ENCODE data around the gene WDR18. TPM values are rescaled to one million over a fixed set of nuclear protein-coding genes. Genes with fewer than 3 reads are reported as not detected.

Gene WDR18
- total RNA-seq, 1 experiment from 2014 or later, result 124 TPM

DNA sequence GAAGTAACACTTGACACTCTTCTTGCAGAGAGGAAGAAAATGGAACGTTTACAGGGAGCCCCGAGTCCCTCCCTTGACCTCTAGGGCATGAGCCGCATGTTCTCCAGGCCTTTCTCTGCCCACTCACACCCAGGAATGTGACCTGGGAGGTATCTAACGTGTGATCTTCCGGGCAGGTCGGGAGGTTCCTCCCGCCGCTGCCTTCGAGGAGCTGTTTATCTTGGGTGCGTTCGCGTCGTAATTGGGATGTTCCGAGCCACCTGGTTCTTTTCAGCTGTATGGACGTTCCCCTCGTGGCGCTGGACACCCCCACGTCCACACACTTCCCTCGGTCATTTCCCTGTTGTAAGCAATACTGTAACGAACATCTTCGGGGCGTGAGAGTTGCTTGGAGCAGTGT, 44.7 kb upstream of the WDR18 start:
- no peak overlapping the region for H3K9ac ChIP-seq (ENCODE audit: low read length)
- peaks cover 25 to 32% of the 10 kb centered on the region in 2 experiments for H3K4me1 ChIP-seq (ENCODE audit: control insufficient read depth in 1 of 2, insufficient read depth in 2 of 2, low read length in 2 of 2)
- CTCF ChIA-PET, result no interaction called here
- intact Hi-C loops (cut with micrococcal nuclease), result no loop called here
- no TSS peak for BruUV-seq (replicated peaks)
- H3K9me2 ChIP-seq (ENCODE audit: insufficient read depth), result no peaks in the 10 kb centered on the region
- ATAC-seq (no peak), DNase-seq (ENCODE audit: low read depth, low spot score) (no peak)
- H3K36me3 ChIP-seq (ENCODE audit: control insufficient read depth in 1 of 2, insufficient read depth in 2 of 2, low read length in 2 of 2), result no peaks in the 10 kb centered on the region
- H3K9me3 ChIP-seq (ENCODE audit: control insufficient read depth in 1 of 2, insufficient read depth in 1 of 2, low read depth in 1 of 2, low read length in 2 of 2), result no peaks in the 10 kb centered on the region
- no peak overlapping the region for H2AFZ ChIP-seq (ENCODE audit: low read depth, low read length, poor library complexity, severe bottlenecking)
- RAD21 ChIA-PET (ENCODE audit: low non-redundant PET in 1 of 2, low total read pairs in 2 of 2, uncharacterized antibody in 2 of 2, unreplicated experiment in 2 of 2), result no interaction called here
- H4K20me1 ChIP-seq (ENCODE audit: insufficient read depth), result no peaks in the 10 kb centered on the region
- H3K4me2 ChIP-seq (ENCODE audit: low read length), result no peak overlapping the region; the same call in 1 of the 2 replicates
- POLR2A ChIA-PET, result interaction anchor here (1.4 kb wide), 1 partner anchor 45 kb away, joined by 3 read pairs; the partner anchor contains the start of gene WDR18
- H3K27me3 ChIP-seq (ENCODE audit: insufficient read depth, low read length), result no peaks in the 10 kb centered on the region
- no peak overlapping the region for H3K27ac ChIP-seq (ENCODE audit: low read depth, low read length)
- H3K4me3 ChIP-seq (replicated peaks in 1 of 2; ENCODE audit: low read depth in 1 of 2, low read length in 2 of 2), result no peak overlapping the region
- TF ChIP-seq YY1 (IDR thresholded peaks at IDR 0.05; ENCODE audit: extremely low read depth, insufficient replicate concordance, low read depth, low read length) (no peak), POLR2AphosphoS5 (IDR thresholded peaks at IDR 0.05; ENCODE audit: low read depth, low read length) (no peak), EZH2phosphoT487 (IDR thresholded peaks at IDR 0.05; ENCODE audit: borderline replicate concordance) (no peak), EZH2 (IDR thresholded peaks at IDR 0.05) (no peak), ZNF274 (IDR thresholded peaks at IDR 0.05; ENCODE audit: low read depth, low read length) (no peak), ATF3 (IDR thresholded peaks at IDR 0.05) (no peak), SP1 (IDR thresholded peaks at IDR 0.05; ENCODE audit: low read depth) (no peak), FOSL1 (IDR thresholded peaks at IDR 0.05; ENCODE audit: low read depth) (no peak), POLR2A (IDR thresholded peaks at IDR 0.05; ENCODE audit: borderline replicate concordance, extremely low read depth, insufficient read depth, insufficient read length) (no peak), ZFX (IDR thresholded peaks at IDR 0.05) (no peak), SIN3A (IDR thresholded peaks at IDR 0.05; ENCODE audit: low read depth) (no peak), ELF1 (IDR thresholded peaks at IDR 0.05; ENCODE audit: borderline replicate concordance, low read depth) (no peak), TCF7L2 (IDR thresholded peaks at IDR 0.05; ENCODE audit: borderline replicate concordance, extremely low read depth, insufficient read depth, insufficient read length) (no peak), JUND (IDR thresholded peaks at IDR 0.05) (no peak)
- TF ChIP-seq, protein P1, sequence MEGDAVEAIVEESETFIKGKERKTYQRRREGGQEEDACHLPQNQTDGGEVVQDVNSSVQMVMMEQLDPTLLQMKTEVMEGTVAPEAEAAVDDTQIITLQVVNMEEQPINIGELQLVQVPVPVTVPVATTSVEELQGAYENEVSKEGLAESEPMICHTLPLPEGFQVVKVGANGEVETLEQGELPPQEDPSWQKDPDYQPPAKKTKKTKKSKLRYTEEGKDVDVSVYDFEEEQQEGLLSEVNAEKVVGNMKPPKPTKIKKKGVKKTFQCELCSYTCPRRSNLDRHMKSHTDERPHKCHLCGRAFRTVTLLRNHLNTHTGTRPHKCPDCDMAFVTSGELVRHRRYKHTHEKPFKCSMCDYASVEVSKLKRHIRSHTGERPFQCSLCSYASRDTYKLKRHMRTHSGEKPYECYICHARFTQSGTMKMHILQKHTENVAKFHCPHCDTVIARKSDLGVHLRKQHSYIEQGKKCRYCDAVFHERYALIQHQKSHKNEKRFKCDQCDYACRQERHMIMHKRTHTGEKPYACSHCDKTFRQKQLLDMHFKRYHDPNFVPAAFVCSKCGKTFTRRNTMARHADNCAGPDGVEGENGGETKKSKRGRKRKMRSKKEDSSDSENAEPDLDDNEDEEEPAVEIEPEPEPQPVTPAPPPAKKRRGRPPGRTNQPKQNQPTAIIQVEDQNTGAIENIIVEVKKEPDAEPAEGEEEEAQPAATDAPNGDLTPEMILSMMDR (IDR thresholded peaks at IDR 0.05 in 2 of 3, conservative IDR thresholded peaks at IDR 0.05 in 1 of 3; ENCODE audit: borderline replicate concordance in 1 of 3, insufficient read depth in 1 of 3, low read depth in 2 of 3, low read length in 2 of 3), result no peak
- TF ChIP-seq, protein P2, sequence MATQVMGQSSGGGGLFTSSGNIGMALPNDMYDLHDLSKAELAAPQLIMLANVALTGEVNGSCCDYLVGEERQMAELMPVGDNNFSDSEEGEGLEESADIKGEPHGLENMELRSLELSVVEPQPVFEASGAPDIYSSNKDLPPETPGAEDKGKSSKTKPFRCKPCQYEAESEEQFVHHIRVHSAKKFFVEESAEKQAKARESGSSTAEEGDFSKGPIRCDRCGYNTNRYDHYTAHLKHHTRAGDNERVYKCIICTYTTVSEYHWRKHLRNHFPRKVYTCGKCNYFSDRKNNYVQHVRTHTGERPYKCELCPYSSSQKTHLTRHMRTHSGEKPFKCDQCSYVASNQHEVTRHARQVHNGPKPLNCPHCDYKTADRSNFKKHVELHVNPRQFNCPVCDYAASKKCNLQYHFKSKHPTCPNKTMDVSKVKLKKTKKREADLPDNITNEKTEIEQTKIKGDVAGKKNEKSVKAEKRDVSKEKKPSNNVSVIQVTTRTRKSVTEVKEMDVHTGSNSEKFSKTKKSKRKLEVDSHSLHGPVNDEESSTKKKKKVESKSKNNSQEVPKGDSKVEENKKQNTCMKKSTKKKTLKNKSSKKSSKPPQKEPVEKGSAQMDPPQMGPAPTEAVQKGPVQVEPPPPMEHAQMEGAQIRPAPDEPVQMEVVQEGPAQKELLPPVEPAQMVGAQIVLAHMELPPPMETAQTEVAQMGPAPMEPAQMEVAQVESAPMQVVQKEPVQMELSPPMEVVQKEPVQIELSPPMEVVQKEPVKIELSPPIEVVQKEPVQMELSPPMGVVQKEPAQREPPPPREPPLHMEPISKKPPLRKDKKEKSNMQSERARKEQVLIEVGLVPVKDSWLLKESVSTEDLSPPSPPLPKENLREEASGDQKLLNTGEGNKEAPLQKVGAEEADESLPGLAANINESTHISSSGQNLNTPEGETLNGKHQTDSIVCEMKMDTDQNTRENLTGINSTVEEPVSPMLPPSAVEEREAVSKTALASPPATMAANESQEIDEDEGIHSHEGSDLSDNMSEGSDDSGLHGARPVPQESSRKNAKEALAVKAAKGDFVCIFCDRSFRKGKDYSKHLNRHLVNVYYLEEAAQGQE (IDR thresholded peaks at IDR 0.05; ENCODE audit: low read depth), result no peak
- peaks cover 11% of the 10 kb centered on the region; the same call in 1 of the 2 replicates for H3K79me2 ChIP-seq (ENCODE audit: insufficient read depth, low read length)

All from HCT116 (cell line).